Activated T-cell treated with anti-CD3 and anti-CD28 coated beads for 48 hours (primary cell): ENCODE results near the gene RPTOR.
A peak's percentile ranks its signal among the peaks of the same experiment; 100 is the strongest.

ENCODE experiments used
- DNase-seq: peaks from one replicate; pipeline ENCODE4 v3.0.0-alpha.2; 2020; ENCODE audit warnings: low read depth

Gene RPTOR

GRCh38 chr17:80879723-80880647 is 335.3 kb downstream of the RPTOR start:
- DNase-seq, result no peak

- no peak for DNase-seq
Observed at GRCh38 chr17:80880648-80880985, 336.0 kb downstream of the RPTOR start.

GRCh38 chr17:80881306-80881705 is 336.7 kb downstream of the RPTOR start:
- no peak for DNase-seq

- DNase-seq, result no peak
Observed at GRCh38 chr17:80882323-80882722, 337.7 kb downstream of the RPTOR start.

GRCh38 chr17:80882926-80883685 is 338.5 kb downstream of the RPTOR start:
- DNase-seq, result no peak

- DNase-seq, result no peak
Observed at GRCh38 chr17:80883831-80884735, 339.4 kb downstream of the RPTOR start.

- no peak for DNase-seq
Observed at GRCh38 chr17:80884811-80885210, 340.2 kb downstream of the RPTOR start.

- no peak for DNase-seq
Observed at GRCh38 chr17:80885947-80886582, 341.4 kb downstream of the RPTOR start.

- no peak for DNase-seq
Observed at GRCh38 chr17:80886641-80887573, 342.3 kb downstream of the RPTOR start.

- no peak for DNase-seq
Observed at GRCh38 chr17:80887639-80888175, 343.1 kb downstream of the RPTOR start.

GRCh38 chr17:80888276-80889160 is 343.9 kb downstream of the RPTOR start:
- DNase-seq, result no peak

GRCh38 chr17:80889231-80890195 is 344.9 kb downstream of the RPTOR start:
- DNase-seq, result peak; percentile 31

- DNase-seq, result no peak
Observed at GRCh38 chr17:80890196-80890920, 345.7 kb downstream of the RPTOR start.

- DNase-seq, result no peak
Observed at GRCh38 chr17:80890921-80891396, 346.3 kb downstream of the RPTOR start.

GRCh38 chr17:80891397-80892018 is 346.9 kb downstream of the RPTOR start:
- peak; percentile 69 for DNase-seq

GRCh38 chr17:80892019-80892855 is 347.6 kb downstream of the RPTOR start:
- peak; percentile 89 for DNase-seq
